DND-41 (cell line): ENCODE results near the gene WIPF3.
"Not testable (repeated sequence)": the region's sequence is repeated elsewhere in the genome, so short reads cannot be mapped to it uniquely, and the experiment has no call there.

Experiments
- CTCF ChIP-seq: IDR thresholded peaks from 2 replicates; pipeline ENCODE4 v1.5.1; 2012; ENCODE audit warnings: borderline replicate concordance, low read length, moderate library complexity, mild to moderate bottlenecking; ENCODE audit not compliant: poor library complexity, severe bottlenecking; ENCODE audit errors: extremely low read depth
- EZH2 ChIP-seq: IDR thresholded peaks from 3 replicates; pipeline ENCODE4 v1.6.1; 2012; ENCODE audit warnings: borderline replicate concordance, low read depth, mild to moderate bottlenecking, moderate library complexity, low read length, inconsistent platforms; ENCODE audit not compliant: severe bottlenecking

- TF ChIP-seq CTCF, EZH2: not testable (repeated sequence)
Measured at GRCh38 chr7:29961611-29962010, 155.3 kb downstream of the WIPF3 start.
